C4-2B (cell line): Measurements from ENCODE around the gene KRTAP10-2.

ENCODE experiments used
- ZFX ChIP-seq: fragments of 450-650 bp; IDR thresholded peaks from 2 replicates; pipeline ENCODE4 v1.6.1; 2017
- TF ChIP-seq, protein P1 (sequence below): fragments of 450-650 bp; conservative IDR thresholded peaks from 2 replicates; pipeline ENCODE4 v1.5.1; 2017; ENCODE audit warnings: mild to moderate bottlenecking

DNA sequence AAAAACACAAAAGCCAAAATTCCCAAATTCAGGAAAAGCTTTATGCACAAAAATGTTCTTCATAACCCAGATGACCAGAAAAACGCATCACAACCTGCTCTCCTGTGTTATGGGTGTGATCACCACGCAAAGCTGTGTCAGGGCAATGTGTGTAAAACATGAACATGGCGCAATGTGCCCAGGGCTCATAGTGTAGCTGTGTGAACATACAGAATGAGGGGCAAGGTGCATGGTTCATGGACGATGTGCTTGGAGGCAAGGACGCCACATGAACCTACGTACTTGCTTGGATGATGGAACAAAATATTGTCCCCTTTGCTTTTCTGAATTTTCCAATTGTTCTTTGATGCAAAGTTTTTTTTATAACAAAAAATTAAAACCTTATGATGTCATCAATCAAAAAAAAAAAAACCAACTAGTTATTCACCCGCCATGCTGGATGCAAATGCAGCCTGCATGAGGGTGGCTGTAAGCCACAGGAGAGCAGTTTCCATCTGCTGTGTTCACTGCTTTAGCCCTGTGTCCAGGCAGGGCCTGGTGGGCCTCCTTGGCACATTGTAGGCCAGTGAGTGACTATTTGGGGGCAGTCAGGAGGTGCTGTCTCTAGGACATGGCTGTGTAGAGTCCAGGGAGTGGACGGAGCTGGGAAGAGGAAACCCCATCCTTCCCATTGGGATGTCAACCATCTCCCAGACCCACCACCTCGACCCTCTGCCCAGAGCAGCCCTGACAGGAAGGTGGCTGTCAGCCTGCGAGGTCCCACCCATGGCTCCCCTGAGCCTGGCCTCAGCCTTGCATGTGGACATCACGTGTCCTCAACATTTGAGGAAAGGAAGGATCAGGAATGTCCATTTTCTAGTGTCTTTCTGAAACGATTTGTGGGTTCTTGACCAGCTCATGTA is 25.0 kb downstream of the KRTAP10-2 start:
- TF ChIP-seq, protein P1, sequence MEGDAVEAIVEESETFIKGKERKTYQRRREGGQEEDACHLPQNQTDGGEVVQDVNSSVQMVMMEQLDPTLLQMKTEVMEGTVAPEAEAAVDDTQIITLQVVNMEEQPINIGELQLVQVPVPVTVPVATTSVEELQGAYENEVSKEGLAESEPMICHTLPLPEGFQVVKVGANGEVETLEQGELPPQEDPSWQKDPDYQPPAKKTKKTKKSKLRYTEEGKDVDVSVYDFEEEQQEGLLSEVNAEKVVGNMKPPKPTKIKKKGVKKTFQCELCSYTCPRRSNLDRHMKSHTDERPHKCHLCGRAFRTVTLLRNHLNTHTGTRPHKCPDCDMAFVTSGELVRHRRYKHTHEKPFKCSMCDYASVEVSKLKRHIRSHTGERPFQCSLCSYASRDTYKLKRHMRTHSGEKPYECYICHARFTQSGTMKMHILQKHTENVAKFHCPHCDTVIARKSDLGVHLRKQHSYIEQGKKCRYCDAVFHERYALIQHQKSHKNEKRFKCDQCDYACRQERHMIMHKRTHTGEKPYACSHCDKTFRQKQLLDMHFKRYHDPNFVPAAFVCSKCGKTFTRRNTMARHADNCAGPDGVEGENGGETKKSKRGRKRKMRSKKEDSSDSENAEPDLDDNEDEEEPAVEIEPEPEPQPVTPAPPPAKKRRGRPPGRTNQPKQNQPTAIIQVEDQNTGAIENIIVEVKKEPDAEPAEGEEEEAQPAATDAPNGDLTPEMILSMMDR = no peak
- TF ChIP-seq ZFX = no peak
